ENCODE results near the gene RREB1. TPM values are rescaled to one million over a fixed set of nuclear protein-coding genes. Genes with fewer than 3 reads are reported as not detected.
"Not testable (repeated sequence)": the region's sequence is repeated elsewhere in the genome, so short reads cannot be mapped to it uniquely, and the experiment has no call there.

Gene RREB1
- total RNA-seq, 1 donor from 2014 or later = 15.9 TPM

DNA sequence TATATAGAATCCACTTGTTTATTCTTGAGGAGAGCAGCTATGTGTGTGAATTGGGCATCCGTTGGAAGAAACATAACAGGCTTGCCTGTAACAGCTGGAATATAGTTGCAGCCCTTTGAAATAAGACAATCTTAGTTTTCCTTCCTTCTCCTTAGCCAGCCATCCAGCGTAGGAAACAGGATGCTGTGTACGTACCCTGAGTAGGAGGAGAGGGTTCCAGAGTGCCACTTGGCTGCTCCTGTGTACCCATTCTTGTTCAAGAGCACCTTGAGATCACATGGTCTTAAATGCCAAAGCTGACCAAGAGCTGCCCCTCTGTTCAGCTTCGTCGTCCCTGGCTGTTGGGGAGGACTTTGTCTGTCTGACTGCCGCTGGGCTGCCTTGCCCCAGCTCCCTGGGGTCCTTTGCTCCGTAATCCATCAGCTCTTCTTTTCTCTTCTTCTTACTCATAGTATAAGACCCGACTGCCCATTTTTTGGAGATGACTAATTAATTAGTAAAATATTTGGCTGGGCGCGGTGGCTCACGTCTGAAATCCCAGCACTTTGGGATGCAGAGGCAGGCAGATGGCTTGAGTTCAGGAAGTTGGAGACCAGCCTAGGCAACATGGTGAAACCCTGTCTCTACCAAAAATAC is 49.0 kb downstream of the RREB1 start:
- no peak overlapping the region for H3K4me3 ChIP-seq (ENCODE audit: low read depth, low read length)
- TF ChIP-seq, protein P1, sequence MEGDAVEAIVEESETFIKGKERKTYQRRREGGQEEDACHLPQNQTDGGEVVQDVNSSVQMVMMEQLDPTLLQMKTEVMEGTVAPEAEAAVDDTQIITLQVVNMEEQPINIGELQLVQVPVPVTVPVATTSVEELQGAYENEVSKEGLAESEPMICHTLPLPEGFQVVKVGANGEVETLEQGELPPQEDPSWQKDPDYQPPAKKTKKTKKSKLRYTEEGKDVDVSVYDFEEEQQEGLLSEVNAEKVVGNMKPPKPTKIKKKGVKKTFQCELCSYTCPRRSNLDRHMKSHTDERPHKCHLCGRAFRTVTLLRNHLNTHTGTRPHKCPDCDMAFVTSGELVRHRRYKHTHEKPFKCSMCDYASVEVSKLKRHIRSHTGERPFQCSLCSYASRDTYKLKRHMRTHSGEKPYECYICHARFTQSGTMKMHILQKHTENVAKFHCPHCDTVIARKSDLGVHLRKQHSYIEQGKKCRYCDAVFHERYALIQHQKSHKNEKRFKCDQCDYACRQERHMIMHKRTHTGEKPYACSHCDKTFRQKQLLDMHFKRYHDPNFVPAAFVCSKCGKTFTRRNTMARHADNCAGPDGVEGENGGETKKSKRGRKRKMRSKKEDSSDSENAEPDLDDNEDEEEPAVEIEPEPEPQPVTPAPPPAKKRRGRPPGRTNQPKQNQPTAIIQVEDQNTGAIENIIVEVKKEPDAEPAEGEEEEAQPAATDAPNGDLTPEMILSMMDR (conservative IDR thresholded peaks at IDR 0.05; ENCODE audit: low read depth, low read length) = no peak
- no peak for DNase-seq (ENCODE audit: low read depth)

DNA sequence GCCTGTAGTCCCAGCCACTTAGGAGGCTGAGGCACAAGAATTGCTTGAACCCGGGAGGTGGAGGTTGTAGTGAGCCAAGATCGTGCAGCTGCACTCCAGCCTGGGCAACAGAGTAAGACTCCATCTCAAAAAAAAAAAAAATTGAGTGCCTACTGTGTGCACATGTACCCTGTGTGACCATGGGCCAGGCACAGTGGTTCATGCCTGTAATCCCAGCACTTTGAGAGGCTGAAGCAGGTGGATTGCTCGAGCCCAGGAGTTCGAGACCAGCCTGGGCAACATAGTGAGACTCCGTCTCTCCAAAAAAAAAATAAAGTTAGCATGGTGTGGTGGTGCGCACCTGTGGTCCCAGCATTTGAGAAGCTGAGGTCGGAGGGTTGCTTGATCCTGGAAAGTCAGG is 49.5 kb downstream of the RREB1 start:
- H3K4me3 ChIP-seq (ENCODE audit: low read depth, low read length); DNase-seq (ENCODE audit: low read depth): not testable (repeated sequence)

DNA sequence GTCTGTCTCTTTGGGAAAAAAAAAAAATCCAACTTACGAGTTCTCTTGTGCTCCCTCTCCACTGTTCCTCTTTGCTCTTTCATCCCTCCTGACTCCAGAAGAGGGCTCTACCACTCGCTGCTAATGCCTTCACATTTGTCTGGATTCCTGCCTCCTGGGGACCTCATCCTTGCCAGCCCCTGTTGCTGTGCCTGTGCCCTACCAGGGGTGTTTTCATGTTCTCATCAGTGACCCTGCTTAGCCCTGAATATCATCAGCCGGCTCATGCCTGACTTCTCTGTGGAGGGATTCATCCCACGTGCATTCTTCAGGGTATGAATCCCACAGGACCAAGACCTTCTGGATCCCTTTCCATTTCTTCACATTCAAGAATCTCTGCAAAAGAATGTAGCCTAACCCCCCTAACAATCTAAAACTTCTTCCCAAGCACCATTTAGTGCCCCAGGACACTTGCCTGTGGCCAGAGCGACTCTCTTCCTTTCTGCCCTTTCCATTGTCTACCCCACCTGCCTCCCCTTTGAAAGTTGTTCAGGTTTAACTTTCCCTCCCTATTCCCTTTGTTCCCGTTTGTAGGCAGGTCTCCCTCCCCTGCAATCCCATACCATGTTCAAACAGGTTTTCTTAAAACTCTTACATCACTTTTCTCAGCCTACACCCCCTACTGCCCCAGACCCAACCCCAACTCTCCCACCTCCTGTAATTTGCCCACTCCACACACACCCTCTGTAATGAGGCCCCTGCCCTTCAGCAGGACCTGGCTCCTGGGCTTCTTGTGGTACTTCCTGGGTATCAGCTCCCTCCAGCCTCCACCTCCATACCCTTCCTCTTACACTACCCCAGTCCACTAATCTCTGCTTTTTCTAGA is 50.2 kb downstream of the RREB1 start:
- TF ChIP-seq, protein P1 (conservative IDR thresholded peaks at IDR 0.05; ENCODE audit: low read depth, low read length) = peak; percentile 23
- DNase-seq (ENCODE audit: low read depth) = no peak
- no peak overlapping the region for H3K4me3 ChIP-seq (ENCODE audit: low read depth, low read length)

DNA sequence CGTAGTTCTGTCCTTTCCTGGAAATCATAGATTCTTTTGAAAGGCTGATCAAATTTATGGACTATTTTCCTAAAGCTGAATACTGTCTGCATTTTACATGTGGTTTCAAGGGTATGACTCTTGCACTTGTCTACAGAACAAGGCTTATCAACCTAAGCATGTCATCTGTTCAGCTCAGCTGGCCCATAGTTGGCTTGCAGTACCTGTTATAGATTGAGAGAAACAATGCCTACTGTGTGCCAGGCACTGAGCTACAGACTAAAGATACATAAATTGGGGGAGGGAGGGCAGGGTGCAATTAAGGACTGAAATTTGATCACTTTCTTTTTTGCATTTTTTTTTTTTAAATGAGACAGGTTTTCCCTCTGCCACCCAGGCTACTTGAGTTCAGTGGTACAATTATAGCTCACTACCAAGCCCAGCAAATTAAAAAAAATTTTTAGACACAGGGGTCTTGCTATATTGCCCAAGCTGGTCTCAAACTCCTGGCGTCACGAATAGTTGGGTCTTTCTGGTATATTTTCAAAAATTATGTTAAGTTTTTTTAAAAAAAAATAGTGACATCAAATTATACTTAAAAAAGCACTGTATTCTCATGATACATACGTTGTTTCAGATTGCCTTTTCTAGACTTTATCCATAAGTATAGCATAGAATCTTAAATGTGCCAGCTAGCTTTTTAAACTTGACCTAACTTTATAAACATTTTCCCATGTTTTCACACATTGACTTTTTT is 52.2 kb downstream of the RREB1 start:
- no peak overlapping the region for H3K4me3 ChIP-seq (ENCODE audit: low read depth, low read length)
- DNase-seq (ENCODE audit: low read depth) = no peak
- TF ChIP-seq, protein P1 (conservative IDR thresholded peaks at IDR 0.05; ENCODE audit: low read depth, low read length) = no peak

DNA sequence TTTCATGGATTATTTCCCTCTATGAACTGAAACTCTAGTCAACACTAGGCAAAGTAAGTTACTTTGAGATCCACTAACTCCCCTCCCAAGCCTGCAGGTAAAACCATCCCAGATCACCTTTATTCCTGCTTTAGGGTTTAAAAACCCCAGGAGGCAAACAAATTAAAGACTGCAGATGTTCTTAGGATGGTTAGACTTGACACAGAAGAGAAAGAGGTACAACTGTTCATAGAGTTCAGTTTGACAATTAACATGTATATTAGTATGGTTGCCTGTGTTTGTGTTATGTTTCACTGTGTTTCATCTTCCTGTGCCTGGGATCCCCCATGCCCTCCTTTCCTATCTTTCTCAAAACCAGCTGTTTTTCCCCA is 53.5 kb downstream of the RREB1 start:
- H3K4me3 ChIP-seq (ENCODE audit: low read depth, low read length) = no peak overlapping the region
- DNase-seq (ENCODE audit: low read depth) = no peak
- TF ChIP-seq, protein P1 (conservative IDR thresholded peaks at IDR 0.05; ENCODE audit: low read depth, low read length) = no peak

DNA sequence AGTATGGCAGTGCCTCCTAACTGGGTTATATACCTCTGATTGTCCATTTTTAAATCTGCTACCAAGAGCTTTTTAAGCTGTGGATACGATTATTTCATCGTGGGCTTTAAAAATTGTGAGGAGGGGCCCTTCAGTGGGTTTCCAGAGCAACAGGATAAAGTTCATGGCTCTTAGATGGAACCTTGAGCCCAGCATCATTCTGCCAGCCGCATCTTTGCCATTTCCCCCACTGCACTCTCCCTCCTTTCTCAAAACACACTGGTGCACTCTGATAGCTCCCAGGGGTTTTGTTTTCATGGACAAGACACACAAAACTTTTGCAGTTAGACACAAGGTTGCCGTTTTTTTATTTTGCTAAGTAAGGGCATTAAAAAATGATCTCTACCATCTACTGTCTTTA is 54.1 kb downstream of the RREB1 start:
- TF ChIP-seq, protein P1 (conservative IDR thresholded peaks at IDR 0.05; ENCODE audit: low read depth, low read length) = no peak
- no peak for DNase-seq (ENCODE audit: low read depth)
- no peak overlapping the region for H3K4me3 ChIP-seq (ENCODE audit: low read depth, low read length)

DNA sequence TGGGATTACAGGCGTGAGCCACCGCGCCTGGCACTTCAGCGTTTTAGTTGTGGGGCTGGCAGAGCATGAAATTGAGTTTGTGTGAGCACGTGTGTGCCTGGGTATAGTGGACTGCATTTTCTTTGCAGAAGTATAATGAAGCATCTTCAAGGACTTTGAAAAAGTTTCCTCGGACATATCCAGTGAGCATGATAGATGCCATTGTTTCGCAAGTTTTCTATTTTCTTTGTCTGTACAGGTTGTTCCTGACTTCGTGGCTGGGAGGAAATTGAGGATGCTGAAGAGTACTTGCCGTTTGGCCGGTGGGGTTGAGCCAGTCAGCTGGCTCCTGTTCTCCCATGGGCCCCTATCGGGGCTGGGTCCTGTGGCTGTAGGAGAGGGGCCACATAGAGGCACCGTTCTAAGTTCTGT is 55.9 kb downstream of the RREB1 start:
- no peak for DNase-seq (ENCODE audit: low read depth)
- TF ChIP-seq, protein P1 (conservative IDR thresholded peaks at IDR 0.05; ENCODE audit: low read depth, low read length) = no peak
- no peak overlapping the region for H3K4me3 ChIP-seq (ENCODE audit: low read depth, low read length)
